ENCODE results near the gene C1QTNF12. TPM values are rescaled to one million over a fixed set of nuclear protein-coding genes. Genes with fewer than 3 reads are reported as not detected.

C1QTNF12 gene
- total and polyA plus RNA-seq, 12 donors, result 0.42 to 2.3 (median 1.1) TPM; not detected in 1

- peaks cover 6 to 44% (median 38%) of the 10 kb centered on the region in 7 donors for H3K27me3 ChIP-seq
- no peaks in the 10 kb centered on the region for H3K9me3 ChIP-seq
- DNase-seq (no peak), ATAC-seq (peak in 3 of 8 donors; percentile 8 to 35 (median 11))
- H3K36me3 ChIP-seq, result peaks cover 0 to 12% (median 0%) of the 10 kb centered on the region in 9 donors
- no peak overlapping the region for H3K4me3 ChIP-seq
- H3K27ac ChIP-seq, result no peak overlapping the region
- no peak for TF ChIP-seq CTCF (IDR thresholded peaks at IDR 0.05)
- peaks cover 10 to 38% (median 21%) of the 10 kb centered on the region in 9 donors for H3K4me1 ChIP-seq
- 43 to 44% methylated on average over 34 of the region's 34 CpGs for WGBS, 2 donors
- intact Hi-C loops (cut with DNase I), result loop anchor here in 1 of 10 donors (5.0 kb wide), 1 partner anchor 115 kb away; no protein-coding TSS in a partner anchor
Measured at GRCh38 chr1:1236945-1237873, 9.3 kb downstream of the C1QTNF12 start.

- H3K9me3 ChIP-seq, result no peaks in the 10 kb centered on the region
- H3K36me3 ChIP-seq, result peaks cover 0 to 12% (median 0%) of the 10 kb centered on the region in 9 donors
- H3K27me3 ChIP-seq, result peaks cover 6 to 39% (median 34%) of the 10 kb centered on the region in 7 donors
- H3K27ac ChIP-seq, result no peak overlapping the region
- ATAC-seq, result no peak
- intact Hi-C loops (cut with DNase I), result loop anchor here in 1 of 10 donors (5.0 kb wide), 1 partner anchor 114 kb away; no protein-coding TSS in a partner anchor
- H3K4me3 ChIP-seq, result no peak overlapping the region
- peaks cover 10 to 38% (median 21%) of the 10 kb centered on the region in 9 donors for H3K4me1 ChIP-seq
- 82 to 87% methylated on average over 21 to 22 of the region's 22 CpGs for WGBS, 2 donors
- no peak for DNase-seq
- no peak for TF ChIP-seq CTCF (IDR thresholded peaks at IDR 0.05)
Measured at GRCh38 chr1:1236176-1236763, 10.3 kb downstream of the C1QTNF12 start.

- Histone ChIP-seq H3K4me1 (peaks cover 10 to 48% (median 32%) of the 10 kb centered on the region in 9 donors), H3K4me3 (no peak overlapping the region), H3K9me3 (no peaks in the 10 kb centered on the region), H3K27me3 (peaks cover 6 to 32% (median 28%) of the 10 kb centered on the region in 7 donors), H3K27ac (no peak overlapping the region), H3K36me3 (peaks cover 0 to 12% (median 0%) of the 10 kb centered on the region in 9 donors)
- no peak for TF ChIP-seq CTCF (IDR thresholded peaks at IDR 0.05)
- WGBS, 2 donors, result 91 to 92% methylated on average over 27 of the region's 27 CpGs
- DNase-seq, result no peak
- intact Hi-C loops (cut with DNase I), result loop anchor here in 1 of 10 donors (5.0 kb wide), 1 partner anchor 113 kb away; no protein-coding TSS in a partner anchor
- no peak for ATAC-seq
Measured at GRCh38 chr1:1235016-1235744, 11.3 kb downstream of the C1QTNF12 start.
